H1 (cell line): Measurements from ENCODE around the gene LBX1.

Experiments used
- CEBPB ChIP-seq: IDR thresholded peaks from 2 replicates; pipeline ENCODE4 v1.6.1; 2012; ENCODE audit warnings: low read depth, low read length
- EGR1 ChIP-seq: IDR thresholded peaks from 2 replicates; pipeline ENCODE4 v1.6.1; 2011; ENCODE audit warnings: low read depth, low read length, borderline replicate concordance
- EP300 ChIP-seq, 2 experiments: IDR thresholded peaks; 1 replicate in 1 of 2; 2 replicates in 1 of 2; pipeline ENCODE4 v1.6.1; 2011 to 2012; ENCODE audit warnings: low read depth in 2 of 2, low read length in 2 of 2, mild to moderate bottlenecking in 2 of 2, borderline replicate concordance in 1 of 2, inconsistent platforms in 1 of 2, moderate library complexity in 1 of 2
- RAD21 ChIP-seq, 2 experiments: IDR thresholded peaks in 1 of 2; conservative IDR thresholded peaks in 1 of 2; 2 replicates each; pipeline ENCODE4 v1.6.1; 2011; ENCODE audit warnings: low read depth in 2 of 2, low read length in 2 of 2, improper control_type of control experiment in 1 of 2, inconsistent platforms in 1 of 2, mild to moderate bottlenecking in 1 of 2, moderate library complexity in 1 of 2
- SAP30 ChIP-seq: fragments of 300-600 bp; sonication (generic); IDR thresholded peaks from 2 replicates; pipeline ENCODE4 v1.7.1; 2012; ENCODE audit warnings: low read length, moderate library complexity, mild to moderate bottlenecking, inconsistent platforms; ENCODE audit not compliant: insufficient read depth, insufficient replicate concordance
- SP4 ChIP-seq: IDR thresholded peaks from 2 replicates; pipeline ENCODE4 v1.6.1; 2012; ENCODE audit warnings: low read length, inconsistent platforms
- SRF ChIP-seq: IDR thresholded peaks from 2 replicates; pipeline ENCODE4 v1.6.1; 2011; ENCODE audit warnings: mild to moderate bottlenecking, low read depth, low read length, moderate library complexity
- TAF7 ChIP-seq: optimal IDR thresholded peaks from 2 replicates; pipeline ENCODE3; 2011; ENCODE audit warnings: low read depth, mild to moderate bottlenecking, inconsistent platforms, low read length, moderate library complexity, borderline replicate concordance
- TEAD4 ChIP-seq: IDR thresholded peaks from 2 replicates; pipeline ENCODE4 v1.6.1; 2012; ENCODE audit warnings: low read depth, low read length, inconsistent platforms, mixed read lengths
- TF ChIP-seq, protein P1 (sequence below), 3 experiments: IDR thresholded peaks; 1 replicate in 2 of 3; 2 replicates in 1 of 3; pipeline versions ENCODE4 v1.5.1 to v1.6.1; 2011; ENCODE audit warnings: low read length in 3 of 3, mild to moderate bottlenecking in 3 of 3, inconsistent platforms in 2 of 3, low read depth in 1 of 3, moderate library complexity in 1 of 3; ENCODE audit not compliant: insufficient read depth in 1 of 3; ENCODE audit errors: control extremely low read depth in 1 of 3

DNA sequence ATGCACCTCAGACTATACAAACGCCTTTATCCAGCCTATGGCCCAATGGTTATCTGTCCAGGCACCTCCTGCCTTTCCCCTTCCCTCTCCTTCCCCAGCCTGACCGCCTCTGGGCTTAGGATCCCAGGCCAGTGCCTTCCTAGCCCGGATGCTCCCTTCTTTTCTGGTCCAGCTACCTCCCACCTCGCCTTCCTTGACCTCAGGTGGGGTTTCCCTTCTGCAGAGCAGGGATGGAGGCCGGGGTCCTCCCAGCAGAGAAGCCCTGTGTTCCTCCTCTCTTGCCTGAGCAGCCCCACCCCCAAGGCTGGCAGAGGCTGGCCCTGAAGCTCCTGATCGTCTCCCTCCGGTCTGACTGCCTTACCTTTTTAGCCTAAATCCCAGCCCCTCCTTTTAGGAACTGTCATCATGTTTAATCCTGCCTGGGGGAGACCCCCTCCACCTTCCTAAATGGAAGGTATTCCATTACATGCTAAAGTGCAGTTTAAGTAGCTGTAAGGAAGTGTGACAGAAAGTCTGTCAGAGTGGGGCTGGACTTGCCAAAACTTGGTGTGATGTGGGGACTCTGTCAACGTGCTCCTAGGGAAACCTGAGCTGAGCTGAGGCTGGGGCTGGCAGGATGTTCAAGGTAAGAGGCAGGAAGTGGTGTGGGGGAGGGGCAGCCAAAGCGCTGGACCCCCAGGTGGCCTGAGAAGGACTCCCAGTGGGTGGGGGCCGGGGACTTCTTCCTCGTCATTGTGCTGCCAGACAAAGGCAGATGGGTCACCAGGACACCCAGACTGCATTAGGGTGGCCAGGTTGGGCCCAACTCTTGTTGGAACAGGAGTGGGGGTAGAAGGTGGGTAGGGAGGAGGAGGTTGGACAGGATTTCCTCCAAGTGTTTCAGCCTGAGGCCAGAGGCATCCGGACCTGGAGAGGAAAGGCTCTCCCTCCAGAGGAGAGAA, 39.5 kb downstream of the LBX1 start:
- TF ChIP-seq, protein P1, sequence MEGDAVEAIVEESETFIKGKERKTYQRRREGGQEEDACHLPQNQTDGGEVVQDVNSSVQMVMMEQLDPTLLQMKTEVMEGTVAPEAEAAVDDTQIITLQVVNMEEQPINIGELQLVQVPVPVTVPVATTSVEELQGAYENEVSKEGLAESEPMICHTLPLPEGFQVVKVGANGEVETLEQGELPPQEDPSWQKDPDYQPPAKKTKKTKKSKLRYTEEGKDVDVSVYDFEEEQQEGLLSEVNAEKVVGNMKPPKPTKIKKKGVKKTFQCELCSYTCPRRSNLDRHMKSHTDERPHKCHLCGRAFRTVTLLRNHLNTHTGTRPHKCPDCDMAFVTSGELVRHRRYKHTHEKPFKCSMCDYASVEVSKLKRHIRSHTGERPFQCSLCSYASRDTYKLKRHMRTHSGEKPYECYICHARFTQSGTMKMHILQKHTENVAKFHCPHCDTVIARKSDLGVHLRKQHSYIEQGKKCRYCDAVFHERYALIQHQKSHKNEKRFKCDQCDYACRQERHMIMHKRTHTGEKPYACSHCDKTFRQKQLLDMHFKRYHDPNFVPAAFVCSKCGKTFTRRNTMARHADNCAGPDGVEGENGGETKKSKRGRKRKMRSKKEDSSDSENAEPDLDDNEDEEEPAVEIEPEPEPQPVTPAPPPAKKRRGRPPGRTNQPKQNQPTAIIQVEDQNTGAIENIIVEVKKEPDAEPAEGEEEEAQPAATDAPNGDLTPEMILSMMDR (IDR thresholded peaks at IDR 0.05; ENCODE audit: control extremely low read depth in 1 of 3, insufficient read depth in 1 of 3, low read depth in 1 of 3, low read length in 3 of 3) = no peak
- TF ChIP-seq SP4 (no peak), SAP30 (no peak), CEBPB (no peak), TAF7 (no peak), SRF (no peak), TEAD4 (no peak), RAD21 (IDR thresholded peaks at IDR 0.05 in 1 of 2, conservative IDR thresholded peaks at IDR 0.05 in 1 of 2; ENCODE audit: low read depth in 2 of 2, low read length in 2 of 2) (no peak), EGR1 (no peak), EP300 (IDR thresholded peaks at IDR 0.05; ENCODE audit: borderline replicate concordance in 1 of 2, low read depth in 2 of 2, low read length in 2 of 2) (no peak)
